OCI-LY1 (cell line): ENCODE results near the gene BPIFA3.
"Not testable (repeated sequence)": the region's sequence is repeated elsewhere in the genome, so short reads cannot be mapped to it uniquely, and the experiment has no call there.

Source experiments
- H2AFZ ChIP-seq: fragments of 200-600 bp; sonication (generic), shearing (Covaris generic); 2 replicates; pipeline ENCODE4 v1.6.0; 2014; ENCODE audit warnings: antibody characterized with exemption, mild to moderate bottlenecking, low read length
- H3F3A ChIP-seq: fragments of 200-600 bp; sonication (generic), shearing (Covaris generic); 2 replicates; pipeline ENCODE4 v1.6.0; 2014; ENCODE audit warnings: mild to moderate bottlenecking, antibody characterized with exemption, low read length, moderate library complexity; ENCODE audit not compliant: insufficient read depth
- H3K27ac ChIP-seq: fragments of 200-600 bp; sonication (generic); 2 replicates; pipeline ENCODE4 v1.5.1; 2014; ENCODE audit warnings: low read length, mixed run types, mild to moderate bottlenecking, low read depth; ENCODE audit not compliant: poor library complexity, severe bottlenecking
- H3K27me3 ChIP-seq: fragments of 200-600 bp; sonication (generic); 2 replicates; pipeline ENCODE4 v1.6.0; 2014; ENCODE audit warnings: antibody characterized with exemption, mild to moderate bottlenecking, low read length, moderate library complexity; ENCODE audit not compliant: insufficient read depth
- H3K36me3 ChIP-seq: fragments of 200-600 bp; sonication (generic); 2 replicates; pipeline ENCODE4 v1.6.1; 2014; ENCODE audit warnings: mild to moderate bottlenecking, antibody characterized with exemption, low read length, moderate library complexity, mixed read lengths; ENCODE audit not compliant: insufficient read depth
- H3K4me1 ChIP-seq: fragments of 200-600 bp; sonication (generic); 2 replicates; pipeline ENCODE4 v1.5.1; 2014; ENCODE audit warnings: mild to moderate bottlenecking, low read length, moderate library complexity; ENCODE audit not compliant: insufficient read depth, severe bottlenecking
- H3K4me2 ChIP-seq: fragments of 200-600 bp; sonication (generic), shearing (Covaris generic); 2 replicates; pipeline ENCODE4 v1.6.1; 2014; ENCODE audit warnings: low read length
- H3K4me3 ChIP-seq: fragments of 200-600 bp; sonication (generic); 2 replicates; pipeline ENCODE4 v1.5.1; 2014; ENCODE audit warnings: low read length, low read depth, mild to moderate bottlenecking, mixed read lengths; ENCODE audit not compliant: poor library complexity, severe bottlenecking
- H3K79me2 ChIP-seq: fragments of 200-600 bp; shearing (Covaris generic); 2 replicates; pipeline ENCODE4 v1.6.1; 2016; ENCODE audit warnings: mixed run types, low read length, mixed read lengths; ENCODE audit not compliant: insufficient read depth
- H3K9ac ChIP-seq: fragments of 200-600 bp; sonication (generic), shearing (Covaris generic); 2 replicates; pipeline ENCODE4 v1.6.1; 2014; ENCODE audit warnings: mild to moderate bottlenecking, low read length, mixed read lengths
- H3K9me2 ChIP-seq: fragments of 200-600 bp; sonication (generic), shearing (Covaris generic); 2 replicates; pipeline ENCODE4 v1.6.1; 2014; ENCODE audit warnings: low read depth, mild to moderate bottlenecking, low read length, mixed read lengths
- H3K9me3 ChIP-seq: fragments of 200-600 bp; shearing (Covaris generic); 2 replicates; pipeline ENCODE4 v1.6.1; 2014; ENCODE audit warnings: low read length, mixed read lengths
- H4K20me1 ChIP-seq: fragments of 200-600 bp; sonication (generic), shearing (Covaris generic); 2 replicates; pipeline ENCODE4 v1.6.0; 2016; ENCODE audit warnings: mild to moderate bottlenecking, low read length; ENCODE audit not compliant: insufficient read depth
- EZH2 ChIP-seq: fragments of 200-600 bp; sonication (generic), shearing (Covaris generic); IDR thresholded peaks from 2 replicates; pipeline ENCODE4 v1.8.0; 2017; ENCODE audit warnings: borderline replicate concordance, mixed run types, mild to moderate bottlenecking, antibody characterized with exemption, low read length, moderate library complexity, mixed read lengths
- TF ChIP-seq, protein P1 (sequence below): fragments of 200-600 bp; sonication (generic), shearing (Covaris generic); IDR thresholded peaks from 2 replicates; pipeline ENCODE4 v1.5.1; 2017; ENCODE audit warnings: mild to moderate bottlenecking, antibody characterized with exemption, low read length, moderate library complexity, mixed read lengths

Gene BPIFA3

DNA sequence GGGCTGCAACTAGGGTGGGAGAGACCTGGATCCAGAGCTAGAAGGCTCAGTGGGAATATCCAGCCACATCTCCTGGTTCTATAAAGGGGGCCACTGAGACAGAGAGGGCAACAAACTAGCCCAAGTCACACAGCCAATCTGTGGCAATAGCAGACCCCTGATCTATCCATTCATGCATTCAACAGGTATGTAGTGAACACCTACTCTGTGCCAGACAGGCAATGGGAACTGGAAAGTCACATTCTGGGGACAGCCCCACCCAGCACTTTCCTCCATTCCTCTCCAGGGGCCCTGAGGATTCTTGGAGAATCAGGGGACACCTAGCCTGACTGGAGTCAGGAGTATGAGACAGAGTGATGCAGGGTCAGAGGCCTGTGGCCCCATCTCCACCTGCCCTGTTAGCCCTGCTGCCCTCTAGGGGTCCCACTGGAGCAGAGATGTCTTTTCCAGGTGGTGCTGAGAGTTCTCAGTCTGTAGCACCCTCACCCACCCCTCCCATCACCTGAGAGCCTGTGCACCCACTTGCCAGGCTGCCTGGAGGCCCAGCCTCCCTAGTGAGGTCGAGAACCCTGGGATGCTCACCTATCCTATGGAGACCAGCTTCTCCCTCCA, 35.6 kb upstream of the BPIFA3 start:
- no peak overlapping the region for H3K27ac ChIP-seq
- no peaks in the 10 kb centered on the region for H3K9me2 ChIP-seq
- no peaks in the 10 kb centered on the region for H3F3A ChIP-seq
- H2AFZ ChIP-seq, result no peak overlapping the region
- H3K4me2 ChIP-seq, result no peak overlapping the region
- no peak overlapping the region for H3K9ac ChIP-seq
- no peak overlapping the region for H3K4me3 ChIP-seq
- H4K20me1 ChIP-seq, result no peaks in the 10 kb centered on the region
- no peaks in the 10 kb centered on the region for H3K27me3 ChIP-seq
- no peaks in the 10 kb centered on the region for H3K36me3 ChIP-seq
- TF ChIP-seq, protein P1, sequence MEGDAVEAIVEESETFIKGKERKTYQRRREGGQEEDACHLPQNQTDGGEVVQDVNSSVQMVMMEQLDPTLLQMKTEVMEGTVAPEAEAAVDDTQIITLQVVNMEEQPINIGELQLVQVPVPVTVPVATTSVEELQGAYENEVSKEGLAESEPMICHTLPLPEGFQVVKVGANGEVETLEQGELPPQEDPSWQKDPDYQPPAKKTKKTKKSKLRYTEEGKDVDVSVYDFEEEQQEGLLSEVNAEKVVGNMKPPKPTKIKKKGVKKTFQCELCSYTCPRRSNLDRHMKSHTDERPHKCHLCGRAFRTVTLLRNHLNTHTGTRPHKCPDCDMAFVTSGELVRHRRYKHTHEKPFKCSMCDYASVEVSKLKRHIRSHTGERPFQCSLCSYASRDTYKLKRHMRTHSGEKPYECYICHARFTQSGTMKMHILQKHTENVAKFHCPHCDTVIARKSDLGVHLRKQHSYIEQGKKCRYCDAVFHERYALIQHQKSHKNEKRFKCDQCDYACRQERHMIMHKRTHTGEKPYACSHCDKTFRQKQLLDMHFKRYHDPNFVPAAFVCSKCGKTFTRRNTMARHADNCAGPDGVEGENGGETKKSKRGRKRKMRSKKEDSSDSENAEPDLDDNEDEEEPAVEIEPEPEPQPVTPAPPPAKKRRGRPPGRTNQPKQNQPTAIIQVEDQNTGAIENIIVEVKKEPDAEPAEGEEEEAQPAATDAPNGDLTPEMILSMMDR, result no peak
- no peak for TF ChIP-seq EZH2
- no peaks in the 10 kb centered on the region for H3K4me1 ChIP-seq
- no peaks in the 10 kb centered on the region for H3K9me3 ChIP-seq
- H3K79me2 ChIP-seq, result no peaks in the 10 kb centered on the region

- Histone ChIP-seq H3K4me3 (no peak overlapping the region), H4K20me1 (no peaks in the 10 kb centered on the region), H3F3A (no peaks in the 10 kb centered on the region), H3K27ac (no peak overlapping the region), H3K79me2 (no peaks in the 10 kb centered on the region), H3K9me2 (no peaks in the 10 kb centered on the region), H3K4me1 (no peaks in the 10 kb centered on the region), H3K36me3 (no peaks in the 10 kb centered on the region), H3K9me3 (no peaks in the 10 kb centered on the region), H3K9ac (no peak overlapping the region), H3K27me3 (no peaks in the 10 kb centered on the region), H2AFZ (no peak overlapping the region), H3K4me2 (no peak overlapping the region)
- TF ChIP-seq, protein P1, result no peak
- TF ChIP-seq EZH2, result no peak
These were observed 33.8 kb upstream of the BPIFA3 start for GRCh38 chr20:33183312-33183711.

GRCh38 chr20:33185031-33185590, 32.0 kb upstream of the BPIFA3 start:
- H3K9me2 ChIP-seq, H3K36me3 ChIP-seq, H3K4me1 ChIP-seq, H3K9me3 ChIP-seq, H3K4me2 ChIP-seq, H3K9ac ChIP-seq, H4K20me1 ChIP-seq, H3K4me3 ChIP-seq, H3F3A ChIP-seq, H3K27me3 ChIP-seq, H3K27ac ChIP-seq, H3K79me2 ChIP-seq, H2AFZ ChIP-seq: not testable (repeated sequence)

DNA sequence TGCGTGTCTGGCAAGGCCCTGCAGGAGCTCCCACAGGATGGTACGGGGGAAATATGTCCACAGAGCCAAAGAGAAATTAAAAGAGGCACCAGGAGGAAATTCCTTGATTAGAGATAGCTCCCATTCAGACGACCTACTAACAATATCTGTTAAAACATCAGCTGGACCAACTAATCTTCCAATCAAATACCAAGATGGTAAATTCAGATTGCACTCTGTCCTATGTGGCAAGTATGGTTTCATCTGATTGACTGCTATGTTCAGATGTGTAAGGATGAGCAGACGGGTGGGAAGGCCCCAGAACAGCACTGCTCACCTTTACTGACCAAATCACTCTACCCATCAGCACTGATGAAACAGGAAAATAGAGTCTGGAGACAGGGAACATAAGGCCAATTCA, 29.7 kb upstream of the BPIFA3 start:
- H3K9ac ChIP-seq, result no peak overlapping the region
- no peaks in the 10 kb centered on the region for H3K9me3 ChIP-seq
- H3K4me2 ChIP-seq, result no peak overlapping the region
- no peaks in the 10 kb centered on the region for H3F3A ChIP-seq
- no peaks in the 10 kb centered on the region for H3K27me3 ChIP-seq
- no peaks in the 10 kb centered on the region for H3K36me3 ChIP-seq
- no peaks in the 10 kb centered on the region for H3K79me2 ChIP-seq
- no peak for TF ChIP-seq EZH2
- TF ChIP-seq, protein P1, result no peak
- no peaks in the 10 kb centered on the region for H4K20me1 ChIP-seq
- H3K9me2 ChIP-seq, result no peaks in the 10 kb centered on the region
- no peak overlapping the region for H2AFZ ChIP-seq
- no peak overlapping the region for H3K27ac ChIP-seq
- no peaks in the 10 kb centered on the region for H3K4me1 ChIP-seq
- H3K4me3 ChIP-seq, result no peak overlapping the region
